ENCODE results near the gene DNAJC4. TPM values are rescaled to one million over a fixed set of nuclear protein-coding genes. Genes with fewer than 3 reads are reported as not detected.
A peak's percentile ranks its signal among the peaks of the same experiment; 100 is the strongest.

Gene DNAJC4
- total and polyA plus RNA-seq, 9 of the 15 experiments (the other 6 are each of a cell fraction or from before 2014, with no cell fraction given): 4.0 to 32.6 (median 19.9) TPM

DNA sequence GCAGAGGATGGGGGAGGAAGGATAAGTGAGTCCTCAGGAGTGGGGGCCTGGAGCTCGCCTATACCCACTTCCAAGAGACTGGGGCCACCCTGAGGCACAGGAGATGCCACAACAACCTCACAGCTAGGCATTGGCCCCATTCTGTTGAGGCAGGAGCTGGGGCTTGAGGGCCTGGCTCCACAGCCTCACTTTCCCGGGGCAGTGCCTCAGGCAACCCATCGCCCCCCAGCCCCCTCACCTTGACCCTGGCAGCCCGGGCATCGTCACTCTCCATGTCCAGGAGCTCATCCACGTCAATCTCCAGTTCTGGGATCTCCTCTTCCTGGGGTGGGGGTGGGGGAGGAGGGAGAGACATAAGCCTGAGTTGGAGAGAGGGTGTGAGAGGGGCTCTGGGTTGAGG, 14.6 kb downstream of the DNAJC4 start:
- H3K36me3 ChIP-seq (ENCODE audit: control insufficient read depth, insufficient read depth, low read length): peaks cover 42% of the 10 kb centered on the region
- peak overlapping the region; percentile 99 for H3K4me2 ChIP-seq (ENCODE audit: insufficient read depth, low read length)
- BruUV-seq (replicated peaks): no TSS peak
- no peaks in the 10 kb centered on the region for H3K27me3 ChIP-seq (ENCODE audit: control insufficient read depth in 2 of 2, insufficient read depth in 2 of 2, low read length in 2 of 2)
- in situ Hi-C loops (cut with MboI) (no loop called here), intact Hi-C loops (cut with micrococcal nuclease) (loop anchor here (10.0 kb wide), 1 partner anchor 60 kb away; the partner anchor contains the start of genes CATSPERZ and ESRRA)
- 0 out of 2 replicates have a peak, but pooled peaks have one; percentile 39 for TF ChIP-seq SUPT5H (IDR thresholded peaks at IDR 0.05)
- TF ChIP-seq, protein P1, sequence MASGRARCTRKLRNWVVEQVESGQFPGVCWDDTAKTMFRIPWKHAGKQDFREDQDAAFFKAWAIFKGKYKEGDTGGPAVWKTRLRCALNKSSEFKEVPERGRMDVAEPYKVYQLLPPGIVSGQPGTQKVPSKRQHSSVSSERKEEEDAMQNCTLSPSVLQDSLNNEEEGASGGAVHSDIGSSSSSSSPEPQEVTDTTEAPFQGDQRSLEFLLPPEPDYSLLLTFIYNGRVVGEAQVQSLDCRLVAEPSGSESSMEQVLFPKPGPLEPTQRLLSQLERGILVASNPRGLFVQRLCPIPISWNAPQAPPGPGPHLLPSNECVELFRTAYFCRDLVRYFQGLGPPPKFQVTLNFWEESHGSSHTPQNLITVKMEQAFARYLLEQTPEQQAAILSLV (tag; IDR thresholded peaks at IDR 0.05): no peak
- no peak for TF ChIP-seq CCAR2 (IDR thresholded peaks at IDR 0.05; ENCODE audit: low read depth, low read length)
- TF ChIP-seq, protein P2, sequence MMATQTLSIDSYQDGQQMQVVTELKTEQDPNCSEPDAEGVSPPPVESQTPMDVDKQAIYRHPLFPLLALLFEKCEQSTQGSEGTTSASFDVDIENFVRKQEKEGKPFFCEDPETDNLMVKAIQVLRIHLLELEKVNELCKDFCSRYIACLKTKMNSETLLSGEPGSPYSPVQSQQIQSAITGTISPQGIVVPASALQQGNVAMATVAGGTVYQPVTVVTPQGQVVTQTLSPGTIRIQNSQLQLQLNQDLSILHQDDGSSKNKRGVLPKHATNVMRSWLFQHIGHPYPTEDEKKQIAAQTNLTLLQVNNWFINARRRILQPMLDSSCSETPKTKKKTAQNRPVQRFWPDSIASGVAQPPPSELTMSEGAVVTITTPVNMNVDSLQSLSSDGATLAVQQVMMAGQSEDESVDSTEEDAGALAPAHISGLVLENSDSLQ (IDR thresholded peaks at IDR 0.05): 0 out of 2 replicates have a peak, but pooled peaks have one; percentile 7
- TF ChIP-seq, protein P3, sequence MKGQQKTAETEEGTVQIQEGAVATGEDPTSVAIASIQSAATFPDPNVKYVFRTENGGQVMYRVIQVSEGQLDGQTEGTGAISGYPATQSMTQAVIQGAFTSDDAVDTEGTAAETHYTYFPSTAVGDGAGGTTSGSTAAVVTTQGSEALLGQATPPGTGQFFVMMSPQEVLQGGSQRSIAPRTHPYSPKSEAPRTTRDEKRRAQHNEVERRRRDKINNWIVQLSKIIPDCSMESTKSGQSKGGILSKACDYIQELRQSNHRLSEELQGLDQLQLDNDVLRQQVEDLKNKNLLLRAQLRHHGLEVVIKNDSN (CRISPR knock-in tag; IDR thresholded peaks at IDR 0.05): no peak
- no peak for TF ChIP-seq KHSRP (IDR thresholded peaks at IDR 0.05)
- 0 out of 2 replicates have a peak, but pooled peaks have one; percentile 16 for TF ChIP-seq PML (IDR thresholded peaks at IDR 0.05; ENCODE audit: low read length)
- TF ChIP-seq POLR2A (conservative IDR thresholded peaks at IDR 0.05): peak; percentile 40
- TF ChIP-seq, protein P4, sequence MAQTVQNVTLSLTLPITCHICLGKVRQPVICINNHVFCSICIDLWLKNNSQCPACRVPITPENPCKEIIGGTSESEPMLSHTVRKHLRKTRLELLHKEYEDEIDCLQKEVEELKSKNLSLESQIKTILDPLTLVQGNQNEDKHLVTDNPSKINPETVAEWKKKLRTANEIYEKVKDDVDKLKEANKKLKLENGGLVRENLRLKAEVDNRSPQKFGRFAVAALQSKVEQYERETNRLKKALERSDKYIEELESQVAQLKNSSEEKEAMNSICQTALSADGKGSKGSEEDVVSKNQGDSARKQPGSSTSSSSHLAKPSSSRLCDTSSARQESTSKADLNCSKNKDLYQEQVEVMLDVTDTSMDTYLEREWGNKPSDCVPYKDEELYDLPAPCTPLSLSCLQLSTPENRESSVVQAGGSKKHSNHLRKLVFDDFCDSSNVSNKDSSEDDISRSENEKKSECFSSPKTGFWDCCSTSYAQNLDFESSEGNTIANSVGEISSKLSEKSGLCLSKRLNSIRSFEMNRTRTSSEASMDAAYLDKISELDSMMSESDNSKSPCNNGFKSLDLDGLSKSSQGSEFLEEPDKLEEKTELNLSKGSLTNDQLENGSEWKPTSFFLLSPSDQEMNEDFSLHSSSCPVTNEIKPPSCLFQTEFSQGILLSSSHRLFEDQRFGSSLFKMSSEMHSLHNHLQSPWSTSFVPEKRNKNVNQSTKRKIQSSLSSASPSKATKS (CRISPR knock-in tag; IDR thresholded peaks at IDR 0.05): no peak
- no peak for TF ChIP-seq FOXA1 (IDR thresholded peaks at IDR 0.05; ENCODE audit: borderline replicate concordance)
- TF ChIP-seq MYNN (IDR thresholded peaks at IDR 0.05): 0 out of 2 replicates have a peak, but pooled peaks have one; percentile 20
- no peak for TF ChIP-seq MYNN (CRISPR knock-in tag; IDR thresholded peaks at IDR 0.05)
- DNase-seq (ENCODE audit: extremely low read depth in 1 of 4, low spot score in 3 of 4) (no peak), FAIRE-seq (no peak), ATAC-seq (no peak)
- H3K79me2 ChIP-seq (ENCODE audit: control insufficient read depth, insufficient read depth, low read length): peaks cover 55% of the 10 kb centered on the region
- 25% methylated on average over 5 of the region's 6 CpGs for WGBS (ENCODE audit: insufficient coverage, low coverage, missing lambda C conversion rate)
- H2AFZ ChIP-seq (ENCODE audit: low read depth, low read length): no peak overlapping the region
- peak overlapping the region; percentile 98; the same call in 2 of the 3 replicates for H3K27ac ChIP-seq (ENCODE audit: extremely low read depth, low read depth, low read length)
- CTCF ChIA-PET (ENCODE audit: low intra/inter-chr PET ratio): no interaction called here
- H3K9ac ChIP-seq (ENCODE audit: insufficient read depth in 1 of 2, low read depth in 2 of 2, low read length in 2 of 2): peak overlapping the region; percentile 95 to 98
- 0 out of 2 replicates have a peak, but pooled peaks cover 3% of the 10 kb centered on the region for H4K20me1 ChIP-seq (replicated peaks; ENCODE audit: control insufficient read depth, insufficient read depth, low read length)
- POLR2A ChIA-PET: interaction anchor here (0.6 to 7.8 kb wide), 9 partner anchors 8 to 141 kb away, joined by 3 to 58 read pairs (median 5); partner anchors contain the start of genes FERMT3, STIP1 and VEGFB
- H3K4me3 ChIP-seq: peak overlapping the region; percentile 98
- H3K9me1 ChIP-seq (ENCODE audit: control insufficient read depth, insufficient read depth, low read length): no peaks in the 10 kb centered on the region
- peaks cover 39 to 88% of the 10 kb centered on the region in 2 experiments for H3K4me1 ChIP-seq (replicated peaks in 1 of 2; ENCODE audit: control insufficient read depth in 2 of 2, insufficient read depth in 2 of 2, low read length in 2 of 2)
- no peaks in the 10 kb centered on the region for H3K9me3 ChIP-seq (replicated peaks; ENCODE audit: control insufficient read depth, insufficient read depth, low read depth, low read length)
